Omental fat pad (tissue), 4 donors: ENCODE measurements around the gene EDNRA. TPM values are rescaled to one million over a fixed set of nuclear protein-coding genes. Genes with fewer than 3 reads are reported as not detected.
"Not testable (repeated sequence)": the region's sequence is repeated elsewhere in the genome, so short reads cannot be mapped to it uniquely, and the experiment has no call there.

Experiments used
- ATAC-seq: fragments of 150-250 bp; one replicate; pipeline ENCODE4 v1.9.1; 2016; ENCODE audit warnings: mild to moderate bottlenecking, moderate library complexity; ENCODE audit not compliant: low FRiP score
- DNase-seq: peaks from one replicate; pipeline ENCODE4 v3.0.0-alpha.2; 2019; ENCODE audit warnings: low spot score
- total RNA-seq, 4 donors: library from RNA; depleted of rRNA; stranded (reverse); fragments of >200 nt; gene quantifications; one replicate each; pipeline ENCODE4 v1.1.0, GENCODE V29; 2016
- TF ChIP-seq, protein P1 (sequence below), 3 donors: fragments of 450-650 bp; IDR thresholded peaks; one replicate each; pipeline ENCODE4 v1.5.1; 2016 to 2017; ENCODE audit warnings: antibody characterized with exemption in 3 of 3, mild to moderate bottlenecking in 3 of 3, moderate library complexity in 2 of 3

The EDNRA gene
- total RNA-seq: 10 to 100 TPM in 1 of 4 donors, 1 to 10 TPM in 3; 3.5 to 10.6 (median 7.0) TPM

- peak; percentile 77 for ATAC-seq
- TF ChIP-seq, protein P1, sequence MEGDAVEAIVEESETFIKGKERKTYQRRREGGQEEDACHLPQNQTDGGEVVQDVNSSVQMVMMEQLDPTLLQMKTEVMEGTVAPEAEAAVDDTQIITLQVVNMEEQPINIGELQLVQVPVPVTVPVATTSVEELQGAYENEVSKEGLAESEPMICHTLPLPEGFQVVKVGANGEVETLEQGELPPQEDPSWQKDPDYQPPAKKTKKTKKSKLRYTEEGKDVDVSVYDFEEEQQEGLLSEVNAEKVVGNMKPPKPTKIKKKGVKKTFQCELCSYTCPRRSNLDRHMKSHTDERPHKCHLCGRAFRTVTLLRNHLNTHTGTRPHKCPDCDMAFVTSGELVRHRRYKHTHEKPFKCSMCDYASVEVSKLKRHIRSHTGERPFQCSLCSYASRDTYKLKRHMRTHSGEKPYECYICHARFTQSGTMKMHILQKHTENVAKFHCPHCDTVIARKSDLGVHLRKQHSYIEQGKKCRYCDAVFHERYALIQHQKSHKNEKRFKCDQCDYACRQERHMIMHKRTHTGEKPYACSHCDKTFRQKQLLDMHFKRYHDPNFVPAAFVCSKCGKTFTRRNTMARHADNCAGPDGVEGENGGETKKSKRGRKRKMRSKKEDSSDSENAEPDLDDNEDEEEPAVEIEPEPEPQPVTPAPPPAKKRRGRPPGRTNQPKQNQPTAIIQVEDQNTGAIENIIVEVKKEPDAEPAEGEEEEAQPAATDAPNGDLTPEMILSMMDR (IDR thresholded peaks at IDR 0.05): no peak
- no peak for DNase-seq
These were observed at the start of gene EDNRA for GRCh38 chr4:147480891-147481576. TSS of gene EDNRA (plus strand) at chr4:147481097. CDS start at chr4:147485682, 4,585 bp downstream.

- not testable (repeated sequence) for ATAC-seq
These were observed 46.5 kb upstream of the EDNRA start for GRCh38 chr4:147434370-147434769.

DNA sequence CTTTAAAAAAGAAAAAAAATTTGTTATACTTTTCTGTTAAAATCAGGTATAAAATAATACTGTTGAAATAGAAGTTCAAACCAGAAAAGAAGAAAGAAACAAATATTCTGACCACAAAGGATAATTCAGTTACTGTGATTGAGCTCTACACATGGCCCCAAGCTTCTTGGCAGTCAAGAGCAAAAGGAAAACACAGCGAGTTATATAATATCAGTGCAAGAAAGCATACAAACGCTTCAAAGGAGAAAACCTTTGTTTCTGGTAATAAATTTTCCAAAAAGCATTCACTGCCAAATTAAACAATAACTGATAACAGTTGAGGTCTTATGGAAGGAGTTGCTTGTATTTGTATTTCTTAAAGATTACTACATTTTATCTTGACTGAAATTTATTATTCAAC lies 40.5 kb upstream of the EDNRA start:
- no peak for ATAC-seq
- TF ChIP-seq, protein P1 (IDR thresholded peaks at IDR 0.05): no peak
- no peak for DNase-seq

More at GRCh38 chr4:147434370-147434769, 46.5 kb upstream of the EDNRA start:
- not testable (repeated sequence) for DNase-seq

GRCh38 chr4:147447786-147448185 lies 33.1 kb upstream of the EDNRA start:
- ATAC-seq: no peak
- DNase-seq: no peak
- TF ChIP-seq, protein P1 (IDR thresholded peaks at IDR 0.05): no peak

DNA sequence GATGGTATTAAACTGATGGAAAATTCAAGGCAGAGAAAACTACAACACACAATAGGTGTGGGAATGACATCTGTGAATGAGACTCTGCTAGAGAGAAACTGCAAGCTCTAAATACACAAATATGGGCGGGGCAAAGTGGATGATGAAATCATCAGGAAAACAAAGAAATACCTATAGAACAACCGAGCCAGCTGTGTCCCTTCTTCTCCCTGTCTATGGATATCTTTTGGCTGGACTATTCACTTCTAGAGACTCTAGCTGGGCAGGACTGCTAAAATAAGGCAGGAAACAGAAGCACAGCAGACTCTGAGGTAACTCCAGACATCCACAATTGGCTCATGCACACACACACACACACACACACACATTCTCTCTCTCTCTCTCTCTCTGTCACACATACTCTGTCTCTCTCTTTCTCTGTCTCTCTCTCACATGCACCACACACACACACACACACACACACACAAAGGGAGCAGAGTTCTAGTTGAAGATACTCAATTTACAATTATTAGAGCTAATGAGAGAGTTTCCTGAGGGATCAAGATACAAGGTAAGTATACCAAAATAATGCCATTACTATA lies 27.2 kb upstream of the EDNRA start:
- no peak for DNase-seq
- ATAC-seq: no peak
- TF ChIP-seq, protein P1 (IDR thresholded peaks at IDR 0.05): no peak

GRCh38 chr4:147456706-147457105 lies 24.2 kb upstream of the EDNRA start:
- ATAC-seq (no peak), DNase-seq (no peak)
- TF ChIP-seq, protein P1 (IDR thresholded peaks at IDR 0.05): no peak

DNA sequence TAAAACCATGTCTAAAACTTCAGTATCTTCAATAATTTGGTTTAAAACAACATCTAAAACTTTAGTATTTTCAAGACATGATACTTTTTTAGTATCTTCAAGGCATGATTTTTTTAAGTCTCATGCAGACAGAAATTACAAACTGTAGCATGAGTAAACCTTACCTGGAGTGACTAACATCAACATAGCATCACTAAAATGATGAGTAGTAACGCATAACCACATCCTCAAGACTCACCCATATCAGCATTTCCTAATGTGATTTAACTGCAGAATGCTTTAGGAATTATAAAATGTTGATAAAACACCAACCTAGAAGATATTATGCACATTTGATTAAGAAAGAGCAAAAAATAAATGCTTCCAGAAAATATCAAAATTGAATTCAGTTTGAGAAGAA lies 19.7 kb upstream of the EDNRA start:
- no peak for DNase-seq
- ATAC-seq: no peak
- TF ChIP-seq, protein P1 (IDR thresholded peaks at IDR 0.05): no peak
